Ishikawa (cell line): Measurements from ENCODE around the gene PTGER1.

Experiments used
- EP300 ChIP-seq: IDR thresholded peaks from 2 replicates; pipeline ENCODE4 v1.6.1; 2012; ENCODE audit warnings: borderline replicate concordance
- RAD21 ChIP-seq: IDR thresholded peaks from 2 replicates; pipeline ENCODE4 v1.6.1; 2012; ENCODE audit warnings: low read depth
- TAF1 ChIP-seq: IDR thresholded peaks from 2 replicates; pipeline ENCODE4 v1.6.1; 2012; ENCODE audit warnings: low read depth, mild to moderate bottlenecking
- TCF12 ChIP-seq: IDR thresholded peaks from 2 replicates; pipeline ENCODE4 v1.6.1; 2012; ENCODE audit warnings: low read depth
- TEAD4 ChIP-seq: IDR thresholded peaks from 2 replicates; pipeline ENCODE4 v1.6.1; 2012
- USF1 ChIP-seq: IDR thresholded peaks from 2 replicates; pipeline ENCODE4 v1.6.1; 2012
- TF ChIP-seq, protein P1 (sequence below): IDR thresholded peaks from 2 replicates; pipeline ENCODE4 v1.6.1; 2012; ENCODE audit warnings: low read depth, mild to moderate bottlenecking

DNA sequence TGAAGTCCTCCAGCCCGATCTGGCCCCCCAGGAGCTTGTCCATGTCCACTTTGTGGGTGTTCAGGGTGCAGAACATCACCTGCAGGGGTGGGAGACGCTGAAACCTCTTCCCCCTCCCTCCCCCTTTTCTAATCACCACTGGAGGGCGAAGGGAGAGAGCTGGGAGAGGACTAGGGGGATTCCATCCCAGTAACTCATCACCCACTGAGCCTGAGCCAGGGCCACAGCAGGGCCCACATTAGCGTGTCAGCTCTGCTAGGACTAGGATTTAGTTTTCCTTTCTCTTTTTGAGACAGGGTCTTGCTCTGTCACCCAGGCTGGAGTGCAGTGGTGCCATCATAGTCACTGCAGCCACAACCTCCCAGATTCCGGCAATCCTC lies 5.5 kb upstream of the PTGER1 start:
- TF ChIP-seq RAD21, result no peak
- TF ChIP-seq TEAD4, result no peak
- TF ChIP-seq EP300, result no peak
- no peak for TF ChIP-seq USF1
- TF ChIP-seq, protein P1, sequence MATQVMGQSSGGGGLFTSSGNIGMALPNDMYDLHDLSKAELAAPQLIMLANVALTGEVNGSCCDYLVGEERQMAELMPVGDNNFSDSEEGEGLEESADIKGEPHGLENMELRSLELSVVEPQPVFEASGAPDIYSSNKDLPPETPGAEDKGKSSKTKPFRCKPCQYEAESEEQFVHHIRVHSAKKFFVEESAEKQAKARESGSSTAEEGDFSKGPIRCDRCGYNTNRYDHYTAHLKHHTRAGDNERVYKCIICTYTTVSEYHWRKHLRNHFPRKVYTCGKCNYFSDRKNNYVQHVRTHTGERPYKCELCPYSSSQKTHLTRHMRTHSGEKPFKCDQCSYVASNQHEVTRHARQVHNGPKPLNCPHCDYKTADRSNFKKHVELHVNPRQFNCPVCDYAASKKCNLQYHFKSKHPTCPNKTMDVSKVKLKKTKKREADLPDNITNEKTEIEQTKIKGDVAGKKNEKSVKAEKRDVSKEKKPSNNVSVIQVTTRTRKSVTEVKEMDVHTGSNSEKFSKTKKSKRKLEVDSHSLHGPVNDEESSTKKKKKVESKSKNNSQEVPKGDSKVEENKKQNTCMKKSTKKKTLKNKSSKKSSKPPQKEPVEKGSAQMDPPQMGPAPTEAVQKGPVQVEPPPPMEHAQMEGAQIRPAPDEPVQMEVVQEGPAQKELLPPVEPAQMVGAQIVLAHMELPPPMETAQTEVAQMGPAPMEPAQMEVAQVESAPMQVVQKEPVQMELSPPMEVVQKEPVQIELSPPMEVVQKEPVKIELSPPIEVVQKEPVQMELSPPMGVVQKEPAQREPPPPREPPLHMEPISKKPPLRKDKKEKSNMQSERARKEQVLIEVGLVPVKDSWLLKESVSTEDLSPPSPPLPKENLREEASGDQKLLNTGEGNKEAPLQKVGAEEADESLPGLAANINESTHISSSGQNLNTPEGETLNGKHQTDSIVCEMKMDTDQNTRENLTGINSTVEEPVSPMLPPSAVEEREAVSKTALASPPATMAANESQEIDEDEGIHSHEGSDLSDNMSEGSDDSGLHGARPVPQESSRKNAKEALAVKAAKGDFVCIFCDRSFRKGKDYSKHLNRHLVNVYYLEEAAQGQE, result no peak
- TF ChIP-seq TAF1, result no peak
- no peak for TF ChIP-seq TCF12
